ENCODE data around the gene TTC24.

The TTC24 gene

DNA sequence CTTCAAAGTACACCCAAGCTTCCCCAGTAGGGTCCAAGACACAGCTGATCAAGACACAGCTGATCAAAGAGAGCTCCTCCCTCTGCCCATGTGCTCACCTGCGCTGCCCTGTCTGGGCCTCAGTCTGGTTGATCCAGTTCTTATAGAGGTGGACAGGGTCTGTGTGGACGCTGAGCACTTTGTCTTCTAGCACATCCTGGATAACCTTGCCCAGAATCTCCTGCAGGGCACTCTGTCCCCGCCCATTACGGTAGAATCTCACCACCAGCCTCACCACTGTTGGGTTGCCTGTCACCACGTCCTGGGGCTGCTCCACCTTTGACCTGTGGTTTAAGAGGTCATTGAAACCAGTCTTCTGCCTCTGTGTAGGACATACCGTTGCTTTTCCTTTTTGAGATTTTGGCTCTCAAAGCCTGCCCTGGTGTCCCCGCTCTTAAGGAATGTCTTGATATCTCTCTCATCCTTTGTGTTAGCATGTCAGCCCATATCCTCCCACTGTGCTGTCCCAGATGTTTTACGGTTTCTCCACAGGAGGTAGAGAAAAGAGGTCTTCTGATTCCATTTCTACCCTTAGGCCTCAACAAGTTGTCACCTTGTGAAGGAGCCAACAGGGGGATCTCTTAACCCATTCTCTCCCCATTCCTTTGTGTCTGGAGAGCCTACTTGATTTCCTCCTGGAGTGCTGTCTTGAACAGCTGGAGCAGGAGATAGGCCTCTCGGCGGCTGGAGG is 40.6 kb upstream of the TTC24 start:
- H3K4me3 ChIP-seq (ENCODE audit: control insufficient read depth, low read depth, low read length): no peak overlapping the region
- TF ChIP-seq, protein P1, sequence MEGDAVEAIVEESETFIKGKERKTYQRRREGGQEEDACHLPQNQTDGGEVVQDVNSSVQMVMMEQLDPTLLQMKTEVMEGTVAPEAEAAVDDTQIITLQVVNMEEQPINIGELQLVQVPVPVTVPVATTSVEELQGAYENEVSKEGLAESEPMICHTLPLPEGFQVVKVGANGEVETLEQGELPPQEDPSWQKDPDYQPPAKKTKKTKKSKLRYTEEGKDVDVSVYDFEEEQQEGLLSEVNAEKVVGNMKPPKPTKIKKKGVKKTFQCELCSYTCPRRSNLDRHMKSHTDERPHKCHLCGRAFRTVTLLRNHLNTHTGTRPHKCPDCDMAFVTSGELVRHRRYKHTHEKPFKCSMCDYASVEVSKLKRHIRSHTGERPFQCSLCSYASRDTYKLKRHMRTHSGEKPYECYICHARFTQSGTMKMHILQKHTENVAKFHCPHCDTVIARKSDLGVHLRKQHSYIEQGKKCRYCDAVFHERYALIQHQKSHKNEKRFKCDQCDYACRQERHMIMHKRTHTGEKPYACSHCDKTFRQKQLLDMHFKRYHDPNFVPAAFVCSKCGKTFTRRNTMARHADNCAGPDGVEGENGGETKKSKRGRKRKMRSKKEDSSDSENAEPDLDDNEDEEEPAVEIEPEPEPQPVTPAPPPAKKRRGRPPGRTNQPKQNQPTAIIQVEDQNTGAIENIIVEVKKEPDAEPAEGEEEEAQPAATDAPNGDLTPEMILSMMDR (conservative IDR thresholded peaks at IDR 0.05; ENCODE audit: control insufficient read depth, insufficient read depth, low read depth, low read length): no peak
- DNase-seq (ENCODE audit: low read depth): no peak

DNA sequence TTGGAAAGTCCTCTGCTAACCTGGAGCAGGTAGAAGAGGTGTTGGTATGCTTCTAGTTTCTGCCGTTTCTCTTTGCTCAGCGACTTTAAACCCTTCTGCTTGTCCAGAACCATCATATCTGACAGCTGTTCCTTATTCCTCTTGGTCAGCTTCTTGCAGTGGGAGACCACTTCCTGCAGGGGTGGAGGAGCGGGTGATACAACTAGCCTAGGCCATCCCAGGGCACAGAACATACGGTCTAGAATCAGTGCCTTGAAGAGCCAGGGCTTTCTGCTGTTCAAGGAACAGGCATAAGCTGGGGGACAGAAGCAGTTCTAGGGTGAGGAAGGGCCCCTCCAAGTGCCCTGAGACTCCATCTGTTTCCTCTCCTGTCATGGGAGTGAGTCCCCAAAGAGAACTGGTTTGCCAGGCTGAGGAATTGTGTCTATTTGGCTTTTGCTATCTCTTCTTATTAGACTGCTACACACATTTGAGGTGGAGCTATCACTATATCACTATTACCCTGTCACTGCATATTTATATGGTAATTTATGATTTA is 39.6 kb upstream of the TTC24 start:
- no peak overlapping the region for H3K4me3 ChIP-seq (ENCODE audit: control insufficient read depth, low read depth, low read length)
- TF ChIP-seq, protein P1 (conservative IDR thresholded peaks at IDR 0.05; ENCODE audit: control insufficient read depth, insufficient read depth, low read depth, low read length): no peak
- no peak for DNase-seq (ENCODE audit: low read depth)

DNA sequence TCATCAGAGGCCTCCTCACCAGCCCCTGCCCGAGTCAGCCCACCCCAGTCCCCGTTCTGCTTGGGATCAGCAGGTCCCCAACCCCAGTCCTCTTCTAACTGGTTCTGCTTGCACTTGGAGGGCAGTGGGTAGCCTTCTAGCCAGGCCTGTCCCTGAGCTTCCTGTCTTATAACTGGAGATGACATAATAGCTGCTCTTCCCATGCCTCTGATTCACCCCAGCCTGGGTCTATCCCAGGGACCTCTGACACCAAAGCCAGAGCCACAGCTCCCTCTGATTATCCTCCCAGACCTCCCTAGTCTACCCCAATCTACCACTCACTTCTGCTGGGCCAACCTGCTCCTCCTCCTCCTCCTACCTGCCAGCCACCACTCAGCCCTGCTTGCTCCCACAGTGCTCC is 38.6 kb upstream of the TTC24 start:
- TF ChIP-seq, protein P1 (conservative IDR thresholded peaks at IDR 0.05; ENCODE audit: control insufficient read depth, insufficient read depth, low read depth, low read length): no peak
- no peak overlapping the region for H3K4me3 ChIP-seq (ENCODE audit: control insufficient read depth, low read depth, low read length)
- peak; percentile 40 for DNase-seq (ENCODE audit: low read depth)

DNA sequence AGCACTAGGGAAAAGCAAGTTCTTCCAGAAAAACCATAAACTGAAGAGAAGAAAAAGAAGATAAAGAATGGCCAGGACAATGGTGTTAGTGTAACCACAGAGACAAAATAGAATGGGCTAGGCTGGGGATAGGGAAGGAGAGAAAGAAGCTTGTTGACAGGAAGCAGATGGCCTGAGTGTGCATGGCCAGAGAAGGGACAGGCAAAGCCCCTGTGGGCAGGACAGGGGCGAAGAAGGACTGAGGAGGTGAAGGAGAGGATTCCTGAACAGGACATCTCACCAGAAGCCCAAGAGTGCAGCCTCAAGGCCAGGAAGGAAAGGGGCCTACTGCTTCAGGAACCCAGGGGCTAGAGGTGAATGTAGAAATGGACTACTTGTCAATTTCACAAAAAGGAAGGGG is 36.5 kb upstream of the TTC24 start:
- no peak overlapping the region for H3K4me3 ChIP-seq (ENCODE audit: control insufficient read depth, low read depth, low read length)

DNA sequence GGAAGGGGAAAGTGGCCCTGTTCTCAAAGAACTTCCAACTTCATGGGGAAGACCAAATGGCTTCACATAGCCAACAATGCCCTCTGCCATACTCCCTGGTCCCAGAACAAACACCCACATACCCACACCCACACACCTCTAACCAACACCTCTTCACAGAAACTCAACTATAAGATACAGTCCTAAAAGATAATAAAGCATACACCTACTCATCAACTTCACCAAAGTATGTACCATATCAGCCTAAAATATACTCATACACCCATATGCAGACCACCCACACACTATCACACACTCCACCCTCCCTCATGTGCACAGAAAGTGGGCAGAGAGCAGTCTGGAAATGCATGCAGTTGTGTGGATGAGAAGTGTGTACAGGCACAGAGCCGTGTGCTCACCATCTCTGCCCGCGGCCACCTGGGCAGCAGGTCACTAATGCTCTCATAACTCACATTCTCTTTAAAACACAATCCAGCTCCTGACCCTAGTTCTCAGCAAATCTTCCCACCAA is 34.9 kb upstream of the TTC24 start:
- H3K4me3 ChIP-seq (ENCODE audit: control insufficient read depth, low read depth, low read length): no peak overlapping the region
- TF ChIP-seq, protein P1 (conservative IDR thresholded peaks at IDR 0.05; ENCODE audit: control insufficient read depth, insufficient read depth, low read depth, low read length): no peak
- DNase-seq (ENCODE audit: low read depth): no peak

More for the DNA sequence above, 36.5 kb upstream of the TTC24 start:
- no peak for DNase-seq (ENCODE audit: low read depth)
- TF ChIP-seq, protein P1 (conservative IDR thresholded peaks at IDR 0.05; ENCODE audit: control insufficient read depth, insufficient read depth, low read depth, low read length): no peak

DNA sequence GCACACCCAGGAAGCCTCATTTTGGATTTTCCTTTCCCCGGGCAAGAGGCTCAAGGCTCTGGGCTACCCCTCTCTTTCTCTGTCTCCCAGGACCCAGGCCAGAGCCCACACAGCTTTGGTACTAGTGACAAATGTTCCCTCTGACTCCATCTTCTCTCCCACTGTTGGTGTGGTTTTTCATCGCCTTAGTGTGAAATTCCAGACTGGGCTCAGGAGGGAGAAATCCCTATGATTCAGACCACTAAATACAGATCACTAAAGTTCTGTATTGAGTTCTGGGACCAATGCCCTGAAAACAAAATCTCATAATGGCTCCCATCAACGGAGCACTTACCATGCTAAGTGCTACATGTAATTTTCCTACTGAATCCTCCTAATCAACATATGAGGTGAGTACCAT is 33.3 kb upstream of the TTC24 start:
- TF ChIP-seq, protein P1 (conservative IDR thresholded peaks at IDR 0.05; ENCODE audit: control insufficient read depth, insufficient read depth, low read depth, low read length): no peak
- no peak overlapping the region for H3K4me3 ChIP-seq (ENCODE audit: control insufficient read depth, low read depth, low read length)

More for the DNA sequence above, 33.3 kb upstream of the TTC24 start:
- no peak for DNase-seq (ENCODE audit: low read depth)
